ENCODE data around the gene GAREM2. TPM values are rescaled to one million over a fixed set of nuclear protein-coding genes. Genes with fewer than 3 reads are reported as not detected.

Gene GAREM2
- total and polyA plus RNA-seq, 9 of the 15 experiments (the other 6 are each of a cell fraction or from before 2014, with no cell fraction given) = 1.7 to 12.4 (median 2.5) TPM

- TF ChIP-seq FOXP4 (CRISPR knock-in tag; IDR thresholded peaks at IDR 0.05; ENCODE audit: borderline replicate concordance) (no peak), POLR2H (tag; IDR thresholded peaks at IDR 0.05; ENCODE audit: low read depth) (no peak), ZNF507 (tag; conservative IDR thresholded peaks at IDR 0.05) (no peak), DACH1 (IDR thresholded peaks at IDR 0.05; ENCODE audit: partially characterized antibody) (no peak), CBX2 (IDR thresholded peaks at IDR 0.05; ENCODE audit: insufficient read depth, low read length, poor library complexity, severe bottlenecking) (no peak), TCF7L2 (IDR thresholded peaks at IDR 0.05; ENCODE audit: low read depth, low read length) (no peak)
- TF ChIP-seq, protein P1, sequence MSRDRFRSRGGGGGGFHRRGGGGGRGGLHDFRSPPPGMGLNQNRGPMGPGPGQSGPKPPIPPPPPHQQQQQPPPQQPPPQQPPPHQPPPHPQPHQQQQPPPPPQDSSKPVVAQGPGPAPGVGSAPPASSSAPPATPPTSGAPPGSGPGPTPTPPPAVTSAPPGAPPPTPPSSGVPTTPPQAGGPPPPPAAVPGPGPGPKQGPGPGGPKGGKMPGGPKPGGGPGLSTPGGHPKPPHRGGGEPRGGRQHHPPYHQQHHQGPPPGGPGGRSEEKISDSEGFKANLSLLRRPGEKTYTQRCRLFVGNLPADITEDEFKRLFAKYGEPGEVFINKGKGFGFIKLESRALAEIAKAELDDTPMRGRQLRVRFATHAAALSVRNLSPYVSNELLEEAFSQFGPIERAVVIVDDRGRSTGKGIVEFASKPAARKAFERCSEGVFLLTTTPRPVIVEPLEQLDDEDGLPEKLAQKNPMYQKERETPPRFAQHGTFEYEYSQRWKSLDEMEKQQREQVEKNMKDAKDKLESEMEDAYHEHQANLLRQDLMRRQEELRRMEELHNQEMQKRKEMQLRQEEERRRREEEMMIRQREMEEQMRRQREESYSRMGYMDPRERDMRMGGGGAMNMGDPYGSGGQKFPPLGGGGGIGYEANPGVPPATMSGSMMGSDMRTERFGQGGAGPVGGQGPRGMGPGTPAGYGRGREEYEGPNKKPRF (IDR thresholded peaks at IDR 0.05; ENCODE audit: low read depth, low read length) = no peak
These were observed 22.6 kb upstream of the GAREM2 start (continued) for GRCh38 chr2:26150243-26150642.
